Keratinocyte (primary cell): Measurements from ENCODE around the gene GPALPP1.

Source experiments
- EZH2 ChIP-seq: IDR thresholded peaks from one replicate; pipeline ENCODE4 v1.6.1; 2012; ENCODE audit warnings: inconsistent platforms, mild to moderate bottlenecking, low read length, moderate library complexity
- TF ChIP-seq, protein P1 (sequence below), 3 experiments: IDR thresholded peaks in 1 of 3; conservative IDR thresholded peaks in 1 of 3; optimal IDR thresholded peaks in 1 of 3; 2 replicates in 2 of 3; 3 replicates in 1 of 3; pipeline versions ENCODE3 to v1.5.1; 2011; ENCODE audit warnings: low read length in 3 of 3, mild to moderate bottlenecking in 3 of 3, moderate library complexity in 2 of 3, control low read depth in 1 of 3, inconsistent platforms in 1 of 3; ENCODE audit not compliant: insufficient read depth in 2 of 3; ENCODE audit errors: extremely low read depth in 1 of 3

DNA sequence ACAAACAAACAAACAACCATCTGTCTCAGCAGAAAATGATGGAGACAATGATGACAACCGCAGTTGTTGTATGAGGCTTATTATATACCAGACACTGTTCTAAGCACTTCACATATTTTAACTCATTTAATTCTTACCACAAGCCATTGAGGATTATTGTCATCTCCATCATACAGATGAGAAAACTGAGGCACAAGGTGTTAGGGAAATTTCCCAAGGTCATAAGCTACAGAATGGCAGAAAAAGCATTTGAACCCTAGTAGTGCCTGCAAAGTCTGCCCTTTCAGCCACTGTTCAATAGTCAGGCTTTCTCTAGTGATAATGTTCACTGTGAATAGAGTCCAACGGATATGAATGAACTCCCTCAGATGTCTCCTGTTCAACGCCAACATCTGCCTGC, 60.1 kb downstream of the GPALPP1 start:
- TF ChIP-seq, protein P1, sequence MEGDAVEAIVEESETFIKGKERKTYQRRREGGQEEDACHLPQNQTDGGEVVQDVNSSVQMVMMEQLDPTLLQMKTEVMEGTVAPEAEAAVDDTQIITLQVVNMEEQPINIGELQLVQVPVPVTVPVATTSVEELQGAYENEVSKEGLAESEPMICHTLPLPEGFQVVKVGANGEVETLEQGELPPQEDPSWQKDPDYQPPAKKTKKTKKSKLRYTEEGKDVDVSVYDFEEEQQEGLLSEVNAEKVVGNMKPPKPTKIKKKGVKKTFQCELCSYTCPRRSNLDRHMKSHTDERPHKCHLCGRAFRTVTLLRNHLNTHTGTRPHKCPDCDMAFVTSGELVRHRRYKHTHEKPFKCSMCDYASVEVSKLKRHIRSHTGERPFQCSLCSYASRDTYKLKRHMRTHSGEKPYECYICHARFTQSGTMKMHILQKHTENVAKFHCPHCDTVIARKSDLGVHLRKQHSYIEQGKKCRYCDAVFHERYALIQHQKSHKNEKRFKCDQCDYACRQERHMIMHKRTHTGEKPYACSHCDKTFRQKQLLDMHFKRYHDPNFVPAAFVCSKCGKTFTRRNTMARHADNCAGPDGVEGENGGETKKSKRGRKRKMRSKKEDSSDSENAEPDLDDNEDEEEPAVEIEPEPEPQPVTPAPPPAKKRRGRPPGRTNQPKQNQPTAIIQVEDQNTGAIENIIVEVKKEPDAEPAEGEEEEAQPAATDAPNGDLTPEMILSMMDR (optimal IDR thresholded peaks at IDR 0.05 in 1 of 3, IDR thresholded peaks at IDR 0.05 in 1 of 3, conservative IDR thresholded peaks at IDR 0.05 in 1 of 3; ENCODE audit: extremely low read depth in 1 of 3, insufficient read depth in 2 of 3, low read length in 3 of 3) = no peak
- TF ChIP-seq EZH2 = no peak
